H9 (cell line): ENCODE results near the gene SLC44A2. TPM values are rescaled to one million over a fixed set of nuclear protein-coding genes. Genes with fewer than 3 reads are reported as not detected.

Experiments used
- DNase-seq: peaks from one replicate; pipeline ENCODE4 v3.0.0-alpha.2; 2017
- H2AFZ ChIP-seq: one replicate; pipeline ENCODE4 v1.6.1; 2013; ENCODE audit warnings: mild to moderate bottlenecking, low read length, control low read depth, moderate library complexity
- H2AK5ac ChIP-seq: 2 replicates; pipeline ENCODE4 v1.6.1; 2013; ENCODE audit warnings: low read length, control low read depth, mixed read lengths; ENCODE audit not compliant: insufficient read length
- H2BK120ac ChIP-seq: one replicate; pipeline ENCODE4 v1.6.1; 2013; ENCODE audit warnings: low read depth, mild to moderate bottlenecking, low read length, control low read depth, inconsistent platforms; ENCODE audit not compliant: poor library complexity, severe bottlenecking
- H2BK12ac ChIP-seq: 2 replicates; pipeline ENCODE4 v1.6.1; 2013; ENCODE audit warnings: low read length, control low read depth, mixed read lengths, low read depth; ENCODE audit not compliant: insufficient read length
- H2BK15ac ChIP-seq: 2 replicates; pipeline ENCODE4 v1.6.1; 2013; ENCODE audit warnings: low read depth, low read length, control low read depth
- H2BK20ac ChIP-seq: one replicate; pipeline ENCODE4 v1.6.1; 2013; ENCODE audit warnings: low read depth, mild to moderate bottlenecking, low read length, control low read depth, inconsistent platforms; ENCODE audit not compliant: poor library complexity, severe bottlenecking
- H2BK5ac ChIP-seq: 2 replicates; pipeline ENCODE4 v1.6.1; 2013; ENCODE audit warnings: low read length, control low read depth, mixed read lengths; ENCODE audit not compliant: insufficient read length
- H3K14ac ChIP-seq: 2 replicates; pipeline ENCODE4 v1.6.1; 2013; ENCODE audit warnings: low read length, control low read depth; ENCODE audit not compliant: insufficient read depth
- H3K18ac ChIP-seq: 2 replicates; pipeline ENCODE4 v1.6.1; 2013; ENCODE audit warnings: low read depth, mild to moderate bottlenecking, mixed read lengths, low read length, control low read depth; ENCODE audit not compliant: insufficient read length
- H3K23ac ChIP-seq: 2 replicates; pipeline ENCODE4 v1.6.1; 2013; ENCODE audit warnings: low read length, control low read depth, mixed read lengths, low read depth; ENCODE audit not compliant: insufficient read length
- H3K23me2 ChIP-seq: 2 replicates; pipeline ENCODE4 v1.6.1; 2013; ENCODE audit warnings: low read depth, mild to moderate bottlenecking, mixed read lengths, low read length, control low read depth; ENCODE audit not compliant: insufficient read length, poor library complexity, severe bottlenecking
- H3K27ac ChIP-seq: 2 replicates; pipeline ENCODE4 v1.5.1; 2013; ENCODE audit warnings: low read length, control low read depth, mixed read lengths, low read depth; ENCODE audit not compliant: insufficient read length
- H3K27me3 ChIP-seq: 2 replicates; pipeline ENCODE4 v1.6.1; 2013; ENCODE audit warnings: low read length, control low read depth, inconsistent platforms; ENCODE audit not compliant: insufficient read depth
- H3K4ac ChIP-seq: 2 replicates; pipeline ENCODE4 v1.6.1; 2013; ENCODE audit warnings: low read depth, mild to moderate bottlenecking, control low read depth, inconsistent platforms, low read length, moderate library complexity
- H3K4me1 ChIP-seq: 2 replicates; pipeline ENCODE4 v1.6.1; 2013; ENCODE audit warnings: low read length, control low read depth, inconsistent platforms; ENCODE audit not compliant: insufficient read depth
- H3K4me2 ChIP-seq: 2 replicates; pipeline ENCODE4 v1.6.1; 2013; ENCODE audit warnings: low read length, control low read depth, mixed read lengths; ENCODE audit not compliant: insufficient read length, insufficient read depth
- H3K56ac ChIP-seq: 2 replicates; pipeline ENCODE4 v1.6.1; 2013; ENCODE audit warnings: low read depth, mild to moderate bottlenecking, mixed read lengths, low read length, control low read depth; ENCODE audit not compliant: insufficient read length
- H3K79me1 ChIP-seq: 2 replicates; pipeline ENCODE4 v1.6.1; 2013; ENCODE audit warnings: low read depth, mild to moderate bottlenecking, moderate library complexity, low read length, control low read depth, inconsistent platforms; ENCODE audit not compliant: insufficient read depth, poor library complexity, severe bottlenecking
- H3K79me2 ChIP-seq: 2 replicates; pipeline ENCODE4 v1.6.1; 2013; ENCODE audit warnings: low read length, control low read depth, inconsistent platforms; ENCODE audit not compliant: insufficient read depth
- H3K9ac ChIP-seq: 2 replicates; pipeline ENCODE4 v1.6.1; 2013; ENCODE audit warnings: low read length, control low read depth, mixed read lengths; ENCODE audit not compliant: insufficient read length; ENCODE audit errors: extremely low read depth
- H3K9me3 ChIP-seq: one replicate; pipeline ENCODE4 v1.6.1; 2013; ENCODE audit warnings: low read depth, low read length, inconsistent platforms; ENCODE audit not compliant: control insufficient read depth
- H3T11ph ChIP-seq: one replicate; pipeline ENCODE4 v1.6.1; 2013; ENCODE audit warnings: mild to moderate bottlenecking, low read length, control low read depth, inconsistent platforms
- H4K20me1 ChIP-seq: one replicate; pipeline ENCODE4 v1.6.1; 2013; ENCODE audit not compliant: control insufficient read depth, insufficient read length, insufficient read depth
- H4K5ac ChIP-seq: 2 replicates; pipeline ENCODE4 v1.6.1; 2013; ENCODE audit warnings: low read depth, mild to moderate bottlenecking, mixed read lengths, low read length, control low read depth; ENCODE audit not compliant: insufficient read length
- H4K8ac ChIP-seq: replicated peaks from 2 replicates; pipeline ENCODE4 v1.6.1; 2013; ENCODE audit warnings: low read length, control low read depth, mixed read lengths, low read depth; ENCODE audit not compliant: insufficient read length
- H4K91ac ChIP-seq: 2 replicates; pipeline ENCODE4 v1.6.1; 2013; ENCODE audit warnings: low read depth, mild to moderate bottlenecking, moderate library complexity, mixed read lengths, low read length, control low read depth; ENCODE audit not compliant: insufficient read length
- H3K27ac Mint-ChIP-seq, 3 experiments: 2 replicates in 2 of 3; 3 replicates in 1 of 3; pipeline ENCODE4 v1.8.0; 2020 to 2021; ENCODE audit warnings: mixed read lengths in 3 of 3, mild to moderate bottlenecking in 1 of 3, moderate library complexity in 1 of 3
- H3K27me3 Mint-ChIP-seq: 2 replicates; pipeline ENCODE4 v1.8.0; 2021; ENCODE audit warnings: low read depth, mild to moderate bottlenecking, moderate library complexity, mixed read lengths
- H3K36me3 Mint-ChIP-seq, 3 experiments: 2 replicates in 2 of 3; 3 replicates in 1 of 3; pipeline ENCODE4 v1.8.0; 2020 to 2021; ENCODE audit warnings: low read depth in 3 of 3, mixed read lengths in 3 of 3; ENCODE audit not compliant: insufficient read depth in 1 of 3
- H3K4me1 Mint-ChIP-seq, 2 experiments: 2 replicates each; pipeline ENCODE4 v1.8.0; 2020; ENCODE audit warnings: mixed read lengths in 2 of 2
- H3K4me3 Mint-ChIP-seq, 2 experiments: 2 replicates in 1 of 2; 3 replicates in 1 of 2; pipeline ENCODE4 v1.8.0; 2020 to 2021; ENCODE audit warnings: mild to moderate bottlenecking in 2 of 2, mixed read lengths in 2 of 2, moderate library complexity in 1 of 2
- H3K9me3 Mint-ChIP-seq, 2 experiments: 2 replicates in 1 of 2; 3 replicates in 1 of 2; pipeline ENCODE4 v1.8.0; 2020; ENCODE audit warnings: mild to moderate bottlenecking in 2 of 2, mixed read lengths in 2 of 2, moderate library complexity in 1 of 2
- WGBS: extraction: QIAGEN DNeasy Blood & Tissue Kit; methylation state at CpG from one replicate; pipeline ENCODE4 v1.1.7; 2013; ENCODE audit warnings: missing lambda C conversion rate, low lambda C conversion rate, mixed read lengths; ENCODE audit not compliant: insufficient read length; ENCODE audit errors: extremely low coverage; 5-methylcytosine and 5-hydroxymethylcytosine counted together
- total RNA-seq: library from RNA; stranded (reverse); gene quantifications from 2 replicates; pipeline ENCODE4 v1.2.1, GENCODE V29; 2021
- TF ChIP-seq, protein P1 (sequence below): fragments of 200-600 bp; sonication (generic); conservative IDR thresholded peaks from 3 replicates; pipeline ENCODE4 v1.8.0; 2021; ENCODE audit warnings: antibody characterized with exemption, mild to moderate bottlenecking

SLC44A2 gene
- total RNA-seq, 1 experiment from 2014 or later: 121 TPM

DNA sequence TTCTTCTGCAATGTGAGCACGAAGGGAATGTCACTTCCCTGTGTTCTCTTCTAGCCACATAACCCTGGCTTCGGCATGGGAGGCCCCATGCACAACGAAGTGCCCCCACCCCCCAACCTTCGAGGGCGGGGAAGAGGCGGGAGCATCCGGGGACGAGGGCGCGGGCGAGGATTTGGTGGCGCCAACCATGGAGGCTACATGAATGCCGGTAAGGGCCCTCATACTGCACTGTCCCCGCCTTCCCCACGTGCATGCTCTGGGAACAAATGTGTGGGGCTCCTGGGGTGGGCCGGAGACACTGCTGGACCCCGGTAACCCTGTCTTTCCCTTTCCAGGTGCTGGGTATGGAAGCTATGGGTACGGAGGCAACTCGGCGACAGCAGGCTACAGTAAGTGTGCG lies 58.2 kb downstream of the SLC44A2 start:
- Histone ChIP-seq H2AK5ac (no peak overlapping the region), H3K79me2 (peaks cover 3% of the 10 kb centered on the region; the same call in 1 of the 2 replicates), H3K27me3 (no peaks in the 10 kb centered on the region), H3K27ac (no peak overlapping the region), H3K18ac (no peak overlapping the region), H3K23ac (no peak overlapping the region), H3K4me2 (no peak overlapping the region), H3K23me2 (no peaks in the 10 kb centered on the region), H4K20me1 (peaks cover 3% of the 10 kb centered on the region), H3K4me1 (no peaks in the 10 kb centered on the region), H2BK20ac (no peak overlapping the region), H3K9ac (no peak overlapping the region), H3K14ac (no peak overlapping the region), H3K56ac (no peak overlapping the region), H4K5ac (no peak overlapping the region), H3T11ph (no peak overlapping the region), H2BK12ac (no peak overlapping the region), H2AFZ (no peak overlapping the region), H2BK15ac (no peak overlapping the region), H2BK120ac (no peak overlapping the region), H4K8ac (no peak overlapping the region), H3K79me1 (peaks cover 8% of the 10 kb centered on the region), H4K91ac (no peak overlapping the region), H3K9me3 (no peaks in the 10 kb centered on the region), H3K4ac (no peak overlapping the region), H2BK5ac (no peak overlapping the region)
- no peak for DNase-seq
- Mint-ChIP-seq H3K4me1 (no peaks in the 10 kb centered on the region), H3K27me3 (peaks cover 3% of the 10 kb centered on the region), H3K27ac (peak overlapping the region in 1 of 3 experiments; percentile 80; a peak in 2 of 7 replicates), H3K36me3 (peaks cover 61 to 98% (median 97%) of the 10 kb centered on the region in 3 experiments), H3K4me3 (no peak overlapping the region), H3K9me3 (no peaks in the 10 kb centered on the region)
- TF ChIP-seq, protein P1, sequence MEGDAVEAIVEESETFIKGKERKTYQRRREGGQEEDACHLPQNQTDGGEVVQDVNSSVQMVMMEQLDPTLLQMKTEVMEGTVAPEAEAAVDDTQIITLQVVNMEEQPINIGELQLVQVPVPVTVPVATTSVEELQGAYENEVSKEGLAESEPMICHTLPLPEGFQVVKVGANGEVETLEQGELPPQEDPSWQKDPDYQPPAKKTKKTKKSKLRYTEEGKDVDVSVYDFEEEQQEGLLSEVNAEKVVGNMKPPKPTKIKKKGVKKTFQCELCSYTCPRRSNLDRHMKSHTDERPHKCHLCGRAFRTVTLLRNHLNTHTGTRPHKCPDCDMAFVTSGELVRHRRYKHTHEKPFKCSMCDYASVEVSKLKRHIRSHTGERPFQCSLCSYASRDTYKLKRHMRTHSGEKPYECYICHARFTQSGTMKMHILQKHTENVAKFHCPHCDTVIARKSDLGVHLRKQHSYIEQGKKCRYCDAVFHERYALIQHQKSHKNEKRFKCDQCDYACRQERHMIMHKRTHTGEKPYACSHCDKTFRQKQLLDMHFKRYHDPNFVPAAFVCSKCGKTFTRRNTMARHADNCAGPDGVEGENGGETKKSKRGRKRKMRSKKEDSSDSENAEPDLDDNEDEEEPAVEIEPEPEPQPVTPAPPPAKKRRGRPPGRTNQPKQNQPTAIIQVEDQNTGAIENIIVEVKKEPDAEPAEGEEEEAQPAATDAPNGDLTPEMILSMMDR: no peak
- WGBS: no CpG with 5 or more reads among the region's 21 CpGs
